IPS-20b (cell line): ENCODE data around the gene IL3.

Experiments used
- H3K27ac ChIP-seq: one replicate; pipeline ENCODE4 v1.5.1; 2013; ENCODE audit warnings: low read length
- H3K27me3 ChIP-seq: 2 replicates; pipeline ENCODE4 v1.6.1; 2013; ENCODE audit warnings: mild to moderate bottlenecking, low read length, inconsistent platforms; ENCODE audit not compliant: insufficient read depth
- H3K36me3 ChIP-seq: 2 replicates; pipeline ENCODE4 v1.6.1; 2013; ENCODE audit warnings: low read depth, mild to moderate bottlenecking, inconsistent platforms, low read length, moderate library complexity; ENCODE audit not compliant: insufficient read depth
- H3K4me1 ChIP-seq: 2 replicates; pipeline ENCODE4 v1.6.1; 2013; ENCODE audit warnings: mild to moderate bottlenecking, control low read depth, inconsistent platforms, low read length, moderate library complexity; ENCODE audit not compliant: insufficient read depth
- H3K4me3 ChIP-seq: 2 replicates; pipeline ENCODE4 v1.5.1; 2013; ENCODE audit warnings: mild to moderate bottlenecking, low read length, inconsistent platforms
- H3K9ac ChIP-seq: 2 replicates; pipeline ENCODE4 v1.6.1; 2013; ENCODE audit warnings: low read depth, mild to moderate bottlenecking, inconsistent platforms, low read length, moderate library complexity
- H3K9me3 ChIP-seq: 2 replicates; pipeline ENCODE4 v1.6.1; 2013; ENCODE audit warnings: mild to moderate bottlenecking, low read depth, low read length, inconsistent platforms; ENCODE audit not compliant: insufficient read depth

The IL3 gene

DNA sequence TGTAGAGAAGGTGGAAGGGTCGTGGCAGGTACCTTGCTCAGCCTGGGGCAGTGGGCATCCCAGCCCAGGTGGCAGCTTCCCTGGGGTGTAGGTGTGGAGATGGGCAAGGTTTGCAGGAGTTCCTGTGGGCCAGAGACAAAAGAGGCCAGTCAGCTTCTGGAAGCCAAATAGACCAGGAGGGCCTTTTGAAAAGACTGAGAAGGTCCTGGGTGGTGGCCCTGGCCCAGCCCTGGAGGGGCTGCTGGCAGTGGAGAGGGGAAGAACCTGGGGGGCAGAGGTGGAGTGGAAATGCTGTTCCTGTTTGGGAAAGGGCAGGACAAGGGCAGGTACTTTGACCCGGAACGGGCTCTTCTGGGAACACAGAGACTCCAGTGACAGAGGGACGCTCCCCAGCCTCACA lies 7.0 kb upstream of the IL3 start:
- Histone ChIP-seq H3K27me3 (no peaks in the 10 kb centered on the region; the same call in 1 of the 2 replicates), H3K4me1 (no peaks in the 10 kb centered on the region), H3K9me3 (no peaks in the 10 kb centered on the region), H3K9ac (no peak overlapping the region), H3K36me3 (no peaks in the 10 kb centered on the region), H3K4me3 (no peak overlapping the region), H3K27ac (no peak overlapping the region)

DNA sequence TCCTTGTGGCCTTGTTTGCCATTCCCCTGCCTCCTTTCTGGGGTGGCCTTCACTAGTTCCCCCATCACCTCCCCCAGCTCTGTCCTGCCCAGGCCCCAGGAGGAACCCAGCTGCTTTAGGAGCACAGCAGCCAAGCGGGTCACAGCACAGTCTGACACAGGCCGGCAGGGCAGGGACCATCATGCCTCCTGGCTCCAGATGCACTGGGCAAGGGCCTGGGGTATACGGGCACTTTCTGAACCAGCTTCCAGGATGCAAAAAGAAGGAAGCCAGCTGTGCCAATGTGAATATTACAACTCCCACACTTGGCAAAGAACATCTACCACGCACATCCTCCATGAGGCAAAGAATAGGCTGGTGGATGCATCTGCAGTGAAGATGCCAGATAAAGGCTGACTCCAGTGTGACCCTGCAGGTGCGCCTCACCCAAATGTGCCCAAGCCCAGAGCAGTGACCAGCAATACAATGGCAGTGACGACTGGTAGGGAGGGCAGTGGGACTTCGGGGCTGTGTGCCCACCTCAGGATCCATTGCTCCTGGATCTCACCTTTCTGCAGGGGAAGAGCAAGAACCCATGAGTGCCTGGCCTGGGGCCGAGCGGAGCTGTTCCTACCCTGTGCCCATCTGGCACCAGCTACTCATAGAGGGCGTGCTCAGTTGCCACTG lies 6.3 kb upstream of the IL3 start:
- no peaks in the 10 kb centered on the region; the same call in 1 of the 2 replicates for H3K27me3 ChIP-seq
- no peak overlapping the region for H3K9ac ChIP-seq
- H3K27ac ChIP-seq = no peak overlapping the region
- H3K4me3 ChIP-seq = no peak overlapping the region
- H3K4me1 ChIP-seq = no peaks in the 10 kb centered on the region
- no peaks in the 10 kb centered on the region for H3K9me3 ChIP-seq
- no peaks in the 10 kb centered on the region for H3K36me3 ChIP-seq

DNA sequence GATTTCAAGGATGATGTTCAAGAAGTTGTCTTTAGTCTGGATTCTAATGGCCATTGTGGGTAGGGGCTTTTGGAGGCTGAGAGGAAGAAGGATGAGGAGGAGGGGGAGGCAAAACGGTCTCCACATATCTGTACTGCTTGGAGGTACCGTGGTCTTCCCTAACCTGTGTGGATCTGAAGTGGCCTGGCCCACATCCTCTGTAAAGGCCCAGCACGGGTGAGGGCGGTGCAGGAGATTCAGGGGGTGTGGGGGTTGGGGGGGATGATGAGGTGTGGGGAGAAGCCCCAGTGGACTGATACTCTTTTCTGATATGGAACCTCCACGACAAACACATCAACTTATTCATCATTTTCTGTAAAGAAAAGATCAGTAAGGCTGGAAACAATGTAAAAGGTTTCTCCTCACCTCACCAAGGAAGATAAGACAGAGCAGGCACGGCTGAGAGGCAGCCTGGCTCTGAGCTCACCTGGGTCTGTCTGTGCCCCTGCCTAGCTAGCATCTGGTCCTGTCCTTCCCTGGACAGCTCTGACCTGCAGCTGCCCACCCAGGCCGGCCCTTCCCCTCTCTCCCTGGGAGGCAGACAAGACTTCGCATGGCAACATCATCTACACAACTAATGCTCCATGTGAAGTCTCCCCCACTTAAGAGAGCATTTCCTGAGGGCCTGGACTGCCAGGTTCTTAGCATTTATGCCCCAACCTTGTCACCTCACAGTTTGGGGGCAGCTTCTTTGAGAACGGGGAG lies 5.6 kb upstream of the IL3 start:
- no peaks in the 10 kb centered on the region; the same call in 1 of the 2 replicates for H3K27me3 ChIP-seq
- no peaks in the 10 kb centered on the region for H3K4me1 ChIP-seq
- no peaks in the 10 kb centered on the region for H3K9me3 ChIP-seq
- no peak overlapping the region for H3K9ac ChIP-seq
- H3K36me3 ChIP-seq = no peaks in the 10 kb centered on the region
- no peak overlapping the region for H3K27ac ChIP-seq
- H3K4me3 ChIP-seq = no peak overlapping the region

DNA sequence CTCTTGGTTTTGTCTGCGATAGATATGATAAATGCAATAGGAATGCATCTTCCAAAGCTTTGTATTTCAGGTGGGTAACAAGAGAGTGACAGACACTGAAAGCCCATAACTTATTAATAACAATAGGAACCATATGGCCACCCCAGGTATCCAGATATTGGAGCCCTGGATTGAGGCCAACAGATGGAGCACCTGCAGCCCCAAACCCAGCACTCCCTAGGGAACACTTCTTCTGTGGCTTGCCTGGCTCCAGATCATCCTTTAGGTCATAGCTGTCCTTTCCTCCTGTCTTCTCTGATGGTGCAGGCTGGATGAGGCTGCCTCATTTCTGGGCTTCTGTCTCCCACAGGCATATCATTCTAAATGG lies 5.0 kb upstream of the IL3 start:
- H3K4me1 ChIP-seq = no peaks in the 10 kb centered on the region
- no peaks in the 10 kb centered on the region for H3K9me3 ChIP-seq
- H3K27me3 ChIP-seq = no peaks in the 10 kb centered on the region; the same call in 1 of the 2 replicates
- no peak overlapping the region for H3K4me3 ChIP-seq
- H3K9ac ChIP-seq = no peak overlapping the region
- no peaks in the 10 kb centered on the region for H3K36me3 ChIP-seq
- no peak overlapping the region for H3K27ac ChIP-seq

DNA sequence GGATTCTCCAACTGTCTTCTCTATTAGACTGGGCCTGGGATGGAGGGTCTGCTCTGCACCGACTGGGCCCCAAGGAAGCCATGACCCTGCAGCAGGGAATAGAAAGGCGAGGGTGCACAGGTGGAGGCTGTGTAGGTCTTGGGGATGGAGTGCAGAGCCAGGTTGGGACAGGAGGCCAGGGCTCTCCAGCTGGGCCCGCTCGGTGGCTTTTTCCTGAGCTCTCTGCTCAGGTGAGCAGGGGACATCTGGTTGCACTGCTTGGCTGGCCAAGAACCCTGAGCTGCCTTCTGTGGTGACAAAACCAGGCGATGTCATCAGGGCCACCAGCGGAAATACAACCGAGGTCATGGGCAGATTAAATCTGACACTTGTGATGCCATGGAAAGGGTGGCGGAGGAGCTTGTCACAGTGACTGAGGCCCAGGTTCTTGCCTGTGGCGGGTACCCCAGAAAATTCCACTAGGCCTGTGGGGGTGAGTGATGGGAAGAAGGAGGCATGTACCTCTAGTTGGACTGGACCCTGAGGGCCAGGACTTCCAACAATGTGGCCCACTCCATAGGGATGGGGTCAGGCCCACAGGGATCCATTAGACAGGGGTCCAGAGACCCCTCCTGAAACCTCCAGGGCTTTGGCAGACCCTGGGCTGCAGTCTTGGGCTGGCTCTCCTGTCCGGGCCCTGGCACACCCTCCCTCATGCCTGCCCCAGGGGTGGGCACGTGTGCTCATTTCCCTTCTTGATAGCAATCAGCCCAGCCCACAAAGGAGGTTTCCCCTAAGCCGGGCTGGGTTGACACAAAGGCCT lies 4.4 kb upstream of the IL3 start:
- H3K4me1 ChIP-seq = 0 out of 2 replicates have a peak, but pooled peaks cover 4% of the 10 kb centered on the region
- H3K27me3 ChIP-seq = no peaks in the 10 kb centered on the region; the same call in 1 of the 2 replicates
- no peak overlapping the region for H3K4me3 ChIP-seq
- H3K36me3 ChIP-seq = no peaks in the 10 kb centered on the region
- no peaks in the 10 kb centered on the region for H3K9me3 ChIP-seq
- no peak overlapping the region for H3K9ac ChIP-seq
- H3K27ac ChIP-seq = no peak overlapping the region

DNA sequence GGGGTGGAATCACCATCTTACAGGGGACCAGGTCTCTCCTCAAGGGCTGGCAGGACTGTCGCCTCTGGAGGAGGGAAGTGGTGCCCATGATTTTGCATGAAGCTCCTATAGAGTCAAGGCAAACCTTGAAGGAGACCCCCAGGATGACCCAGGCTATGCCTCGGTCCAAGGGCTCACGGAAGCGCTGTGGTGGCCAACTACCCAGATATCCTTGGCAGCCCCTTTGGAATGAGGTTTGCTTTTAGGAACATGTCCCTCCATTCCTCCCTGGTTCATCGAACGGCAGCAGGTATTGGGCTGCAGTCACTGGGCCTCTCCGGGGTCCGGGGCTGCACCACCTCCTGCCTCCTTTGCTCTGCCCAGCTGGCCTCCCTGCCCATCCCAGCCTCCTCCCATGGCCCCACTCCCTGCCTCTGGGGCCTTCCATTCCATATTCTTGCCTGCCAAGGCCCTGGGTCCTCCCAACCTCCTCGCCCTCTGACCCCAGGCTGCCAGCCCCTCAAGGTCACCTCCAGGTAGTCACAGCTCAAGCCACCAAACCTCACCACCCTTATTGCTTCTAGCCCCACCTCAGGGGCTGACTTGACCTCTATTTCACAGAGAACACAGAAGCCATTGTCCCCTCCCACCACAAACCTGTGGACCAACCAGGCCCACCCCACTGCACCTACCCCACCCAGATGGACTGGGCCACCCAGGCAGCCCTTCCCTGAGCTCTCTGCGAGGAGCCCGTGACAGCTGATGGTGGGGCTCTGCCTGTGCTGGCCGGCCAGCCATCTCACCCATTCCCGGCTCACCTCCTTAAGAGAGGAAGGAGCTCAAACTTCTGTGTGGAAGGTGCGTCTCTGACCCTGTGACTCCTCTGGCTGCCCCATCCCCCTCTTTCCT lies 3.6 kb upstream of the IL3 start:
- Histone ChIP-seq H3K27ac (no peak overlapping the region), H3K9me3 (no peaks in the 10 kb centered on the region)

DNA sequence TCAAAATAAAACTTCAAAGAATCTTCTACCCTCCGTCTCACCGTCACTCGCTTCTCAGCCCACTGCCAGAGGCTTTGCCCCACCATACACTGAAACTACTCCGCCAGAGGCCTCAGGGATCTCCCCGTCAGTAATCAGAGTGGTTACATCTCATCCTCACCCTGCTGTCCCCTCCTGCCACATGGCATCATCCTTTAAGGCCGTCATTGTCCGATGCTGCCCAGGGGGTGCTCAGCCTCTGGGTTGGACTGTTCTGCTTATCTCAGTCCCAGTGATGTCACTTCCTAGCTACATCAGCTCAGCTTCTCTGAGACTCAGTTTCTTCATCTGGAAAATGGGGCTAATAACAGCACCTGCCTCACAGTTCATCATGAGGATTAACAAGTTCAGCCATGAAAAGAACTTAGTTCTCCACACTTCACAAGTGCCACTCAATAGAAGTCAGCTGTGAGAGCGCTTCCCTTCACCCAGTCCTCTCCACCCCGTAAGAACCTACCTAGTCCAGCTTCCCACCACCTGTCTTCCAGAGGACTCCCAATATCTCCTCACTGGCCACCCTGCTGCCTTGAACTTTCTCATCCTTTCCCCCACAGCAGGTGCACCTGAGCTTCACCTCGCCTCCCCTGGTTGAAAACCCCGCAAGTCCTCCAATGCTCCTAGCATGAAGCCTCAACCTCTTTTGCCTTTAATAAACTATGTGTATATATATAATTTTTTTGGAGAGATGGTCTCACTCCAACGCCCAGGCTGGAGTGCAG lies 2.8 kb upstream of the IL3 start:
- H3K36me3 ChIP-seq = no peaks in the 10 kb centered on the region
- H3K9me3 ChIP-seq = no peaks in the 10 kb centered on the region
- H3K4me3 ChIP-seq = no peak overlapping the region
- H3K27ac ChIP-seq = no peak overlapping the region
- no peaks in the 10 kb centered on the region; the same call in 1 of the 2 replicates for H3K27me3 ChIP-seq
- 0 out of 2 replicates have a peak, but pooled peaks cover 4% of the 10 kb centered on the region for H3K4me1 ChIP-seq
- H3K9ac ChIP-seq = no peak overlapping the region

More for the DNA sequence above, 3.6 kb upstream of the IL3 start:
- 0 out of 2 replicates have a peak, but pooled peaks cover 4% of the 10 kb centered on the region for H3K4me1 ChIP-seq
- H3K27me3 ChIP-seq = no peaks in the 10 kb centered on the region; the same call in 1 of the 2 replicates
- no peaks in the 10 kb centered on the region for H3K36me3 ChIP-seq
- H3K4me3 ChIP-seq = no peak overlapping the region
- no peak overlapping the region for H3K9ac ChIP-seq

DNA sequence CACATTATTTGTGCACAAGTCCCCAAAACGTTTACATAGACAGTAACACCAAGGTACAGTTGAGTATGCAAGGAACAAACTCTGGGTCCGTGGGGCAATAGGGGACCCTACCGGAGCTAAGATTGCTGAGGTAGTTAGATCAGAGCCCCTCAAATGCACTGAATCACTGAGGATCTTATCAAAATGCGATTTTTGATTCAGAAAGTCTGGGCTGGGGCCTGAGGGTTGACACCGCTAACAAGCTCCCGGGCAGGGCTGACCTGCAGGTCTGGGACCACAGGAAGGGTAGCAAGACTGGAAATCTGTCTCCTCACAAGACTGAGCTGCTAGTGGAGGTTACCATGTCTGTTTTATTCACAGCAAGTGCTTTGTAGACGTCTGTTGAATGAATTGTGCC lies 1.8 kb upstream of the IL3 start:
- Histone ChIP-seq H3K36me3 (no peaks in the 10 kb centered on the region), H3K27me3 (no peaks in the 10 kb centered on the region; the same call in 1 of the 2 replicates), H3K9me3 (no peaks in the 10 kb centered on the region), H3K4me1 (0 out of 2 replicates have a peak, but pooled peaks cover 4% of the 10 kb centered on the region), H3K9ac (no peak overlapping the region), H3K27ac (no peak overlapping the region), H3K4me3 (no peak overlapping the region)

DNA sequence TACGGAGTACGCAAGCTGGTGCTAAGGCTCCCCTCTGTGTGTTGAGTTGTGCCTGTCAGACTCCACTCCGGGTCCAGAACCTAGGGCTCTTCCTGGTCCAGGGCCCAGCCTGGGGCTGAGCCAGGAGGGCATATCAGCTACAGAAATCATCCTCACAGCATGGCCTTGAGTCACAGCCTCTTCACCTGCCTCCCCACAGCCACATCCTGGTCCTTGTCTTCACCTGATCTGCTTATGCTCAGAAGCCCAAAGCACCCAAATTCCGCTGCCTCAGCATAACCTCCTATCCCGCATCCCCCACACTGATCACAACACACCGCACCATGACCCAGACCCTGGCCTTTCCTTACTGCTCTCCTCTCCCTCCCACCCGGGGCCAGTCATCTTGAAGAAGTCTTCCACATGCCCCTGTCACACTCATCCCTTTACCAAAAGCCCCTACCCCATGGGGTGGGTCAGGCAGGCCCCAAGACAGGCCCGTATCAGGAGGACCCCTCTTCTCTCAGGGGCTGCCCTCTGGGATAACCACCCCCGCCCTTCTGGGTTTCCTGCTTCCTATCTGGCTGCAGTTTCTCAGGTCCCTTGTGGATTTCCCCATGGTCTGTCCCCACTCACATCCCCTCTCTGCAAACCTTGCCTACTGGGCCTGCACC lies 1.3 kb upstream of the IL3 start:
- Histone ChIP-seq H3K27me3 (no peaks in the 10 kb centered on the region; the same call in 1 of the 2 replicates), H3K9ac (no peak overlapping the region), H3K4me3 (no peak overlapping the region), H3K27ac (no peak overlapping the region), H3K36me3 (no peaks in the 10 kb centered on the region), H3K9me3 (no peaks in the 10 kb centered on the region), H3K4me1 (0 out of 2 replicates have a peak, but pooled peaks cover 4% of the 10 kb centered on the region)
